Activated gamma-delta T cell (primary cell): ENCODE results near the gene SIRT6.
"Not testable (repeated sequence)": the region's sequence is repeated elsewhere in the genome, so short reads cannot be mapped to it uniquely, and the experiment has no call there.

Experiments used
- DNase-seq: peaks from one replicate; lab custom pipeline; 2025; lab: John Stamatoyannopoulos, UW

SIRT6 gene

GRCh38 chr19:4199699-4200293, 17.4 kb upstream of the SIRT6 start:
- DNase-seq: no peak

- DNase-seq: no peak
Measured at GRCh38 chr19:4198467-4199126, 16.2 kb upstream of the SIRT6 start.

- DNase-seq: no peak
Measured at GRCh38 chr19:4197625-4198466, 15.5 kb upstream of the SIRT6 start.

DNA sequence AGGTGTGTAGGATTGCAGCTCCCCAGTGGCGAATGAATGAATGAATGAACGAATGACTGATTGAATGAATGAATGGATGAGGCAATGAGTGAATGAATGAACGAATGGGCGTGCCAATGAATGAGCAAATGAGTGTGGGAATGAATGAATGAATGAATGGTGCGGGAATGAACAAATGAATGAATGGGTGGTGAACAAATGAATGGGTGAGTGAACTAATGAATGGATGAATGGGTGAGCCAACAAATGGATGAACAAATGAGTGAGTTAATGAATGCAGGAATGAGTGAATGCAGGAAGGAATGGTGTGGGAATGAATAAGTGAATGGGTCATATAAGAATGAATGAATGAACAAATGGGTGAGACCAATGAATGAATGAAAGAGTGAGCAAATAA, 14.9 kb upstream of the SIRT6 start:
- no peak for DNase-seq

GRCh38 chr19:4196587-4197148, 14.3 kb upstream of the SIRT6 start:
- DNase-seq: no peak

DNA sequence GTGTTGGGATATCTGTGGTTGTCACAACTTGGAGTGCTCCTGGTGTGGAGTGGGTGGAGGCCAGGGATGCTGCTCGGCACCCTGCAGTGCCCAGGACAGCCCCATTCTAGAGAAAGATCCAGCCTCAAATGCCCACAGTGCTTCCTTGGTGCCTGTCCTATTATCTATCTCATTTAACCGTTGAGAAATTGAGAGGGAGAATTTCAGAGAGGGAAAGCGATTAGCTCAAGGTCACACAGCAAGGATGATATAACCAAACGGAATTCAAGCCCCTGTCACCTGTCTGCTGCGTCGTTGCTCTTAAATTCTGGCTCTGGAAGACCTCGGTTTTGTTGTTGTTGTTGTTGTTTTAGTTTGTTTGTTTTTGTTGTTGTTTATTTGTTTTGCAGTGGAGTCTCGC, 13.6 kb upstream of the SIRT6 start:
- DNase-seq: no peak

GRCh38 chr19:4194353-4194752, 12.0 kb upstream of the SIRT6 start:
- no peak for DNase-seq

GRCh38 chr19:4192537-4192936, 10.2 kb upstream of the SIRT6 start:
- not testable (repeated sequence) for DNase-seq

DNA sequence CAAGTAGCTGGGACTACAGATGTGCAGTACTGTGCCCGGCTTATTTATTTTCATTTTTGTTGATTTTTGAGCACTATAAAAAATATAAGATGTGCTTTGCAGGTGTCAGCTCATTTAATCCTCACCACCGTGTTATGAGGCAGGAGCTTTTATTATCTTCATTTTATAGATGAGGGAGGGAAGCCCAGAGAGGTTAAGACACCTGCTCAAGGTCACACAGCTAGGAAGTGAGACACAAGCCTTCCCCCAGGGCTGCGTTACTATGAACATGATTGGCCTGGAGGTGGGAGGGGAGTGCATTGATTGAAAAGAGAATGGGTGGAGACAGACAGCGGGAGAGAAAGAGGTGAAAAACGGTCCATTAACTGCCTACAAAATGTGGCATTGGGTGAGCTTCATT, 7.3 kb upstream of the SIRT6 start:
- no peak for DNase-seq

DNA sequence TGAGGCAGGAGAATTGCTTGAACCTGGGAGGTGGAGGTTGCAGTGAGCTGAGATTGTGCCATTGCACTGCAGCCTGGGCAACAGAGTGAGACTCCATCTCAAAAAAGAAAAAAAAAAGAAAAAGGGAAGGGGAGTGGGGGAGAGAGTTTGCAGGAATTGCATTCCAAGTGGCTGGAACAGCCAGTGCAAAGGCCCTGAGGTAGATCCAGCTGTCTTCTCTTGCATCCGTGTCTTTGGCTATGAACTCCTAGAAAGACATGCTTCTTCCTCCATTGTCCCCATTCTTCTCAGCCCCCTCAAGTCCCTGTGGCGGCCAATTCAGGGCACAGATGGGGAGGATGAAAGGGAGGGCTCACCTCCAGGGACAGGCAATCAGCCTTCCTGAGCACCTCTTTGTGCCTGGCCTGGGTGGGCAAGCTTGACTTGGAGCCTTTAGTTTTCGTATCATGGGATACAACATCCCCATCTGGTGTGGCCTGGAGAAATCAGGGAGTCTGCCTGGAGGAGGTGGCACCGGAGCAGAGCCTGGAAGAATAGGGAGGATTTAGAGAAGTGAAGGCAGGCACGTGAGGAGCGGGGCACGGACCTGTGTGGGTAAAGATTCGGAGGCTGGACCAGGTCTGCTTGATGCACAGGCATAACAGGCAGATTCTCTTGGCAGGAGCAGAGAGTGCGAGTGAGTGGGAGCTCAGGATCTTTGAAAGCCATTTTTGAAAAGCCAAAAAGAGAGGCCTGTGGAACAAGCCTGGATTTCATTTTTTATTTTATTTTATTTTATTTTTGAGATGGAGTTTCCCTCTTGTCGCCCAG, 5.2 kb upstream of the SIRT6 start:
- no peak for DNase-seq

- DNase-seq: no peak
Measured at GRCh38 chr19:4186087-4186993, 4.0 kb upstream of the SIRT6 start.

GRCh38 chr19:4185413-4186086, 3.2 kb upstream of the SIRT6 start:
- DNase-seq: no peak

GRCh38 chr19:4184718-4185352, 2.5 kb upstream of the SIRT6 start:
- DNase-seq: no peak

- no peak for DNase-seq
Measured at GRCh38 chr19:4183967-4184717, 1.8 kb upstream of the SIRT6 start.

GRCh38 chr19:4181053-4181508, 1.3 kb downstream of the SIRT6 start:
- DNase-seq: no peak

- DNase-seq: no peak
Measured at GRCh38 chr19:4178990-4179389, 3.4 kb downstream of the SIRT6 start.

DNA sequence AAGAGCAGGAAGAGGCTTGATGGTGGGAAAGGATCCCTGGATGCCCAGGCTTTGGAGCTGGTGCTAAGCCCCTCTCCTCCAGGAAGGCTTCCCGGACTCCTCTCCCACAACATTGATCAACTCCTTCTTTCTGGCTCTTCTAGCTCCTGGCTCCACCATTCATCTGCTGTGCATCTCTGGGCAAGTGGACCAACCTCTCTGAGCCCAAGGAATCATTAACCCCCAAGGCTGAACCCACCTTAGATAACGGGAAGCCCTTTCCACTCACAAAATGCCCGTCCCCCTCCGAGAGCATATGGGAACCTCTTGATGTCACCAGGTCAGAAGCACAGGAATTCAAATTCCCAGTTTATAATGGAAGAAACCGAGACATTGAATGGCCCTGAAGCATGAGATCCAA, 5.2 kb downstream of the SIRT6 start:
- no peak for DNase-seq

DNA sequence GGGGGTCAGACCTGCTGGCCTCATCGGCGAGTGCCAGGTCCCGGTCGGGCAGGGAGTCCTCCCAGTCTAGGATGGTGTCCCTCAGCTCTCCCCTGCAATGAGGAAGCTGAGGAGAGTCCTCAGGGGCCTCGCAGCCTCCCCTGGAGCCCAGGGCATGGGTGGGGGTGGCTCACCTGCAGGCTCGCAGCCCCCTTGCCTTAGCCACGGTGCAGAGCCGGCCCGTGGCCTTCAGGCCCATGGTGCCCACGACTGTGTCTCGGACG, 6.8 kb downstream of the SIRT6 start:
- DNase-seq: no peak
